ENCODE measurements around the gene EFNA3. TPM values are rescaled to one million over a fixed set of nuclear protein-coding genes. Genes with fewer than 3 reads are reported as not detected.

The EFNA3 gene
- total RNA-seq, 1 donor from 2014 or later, result 2.9 TPM

DNA sequence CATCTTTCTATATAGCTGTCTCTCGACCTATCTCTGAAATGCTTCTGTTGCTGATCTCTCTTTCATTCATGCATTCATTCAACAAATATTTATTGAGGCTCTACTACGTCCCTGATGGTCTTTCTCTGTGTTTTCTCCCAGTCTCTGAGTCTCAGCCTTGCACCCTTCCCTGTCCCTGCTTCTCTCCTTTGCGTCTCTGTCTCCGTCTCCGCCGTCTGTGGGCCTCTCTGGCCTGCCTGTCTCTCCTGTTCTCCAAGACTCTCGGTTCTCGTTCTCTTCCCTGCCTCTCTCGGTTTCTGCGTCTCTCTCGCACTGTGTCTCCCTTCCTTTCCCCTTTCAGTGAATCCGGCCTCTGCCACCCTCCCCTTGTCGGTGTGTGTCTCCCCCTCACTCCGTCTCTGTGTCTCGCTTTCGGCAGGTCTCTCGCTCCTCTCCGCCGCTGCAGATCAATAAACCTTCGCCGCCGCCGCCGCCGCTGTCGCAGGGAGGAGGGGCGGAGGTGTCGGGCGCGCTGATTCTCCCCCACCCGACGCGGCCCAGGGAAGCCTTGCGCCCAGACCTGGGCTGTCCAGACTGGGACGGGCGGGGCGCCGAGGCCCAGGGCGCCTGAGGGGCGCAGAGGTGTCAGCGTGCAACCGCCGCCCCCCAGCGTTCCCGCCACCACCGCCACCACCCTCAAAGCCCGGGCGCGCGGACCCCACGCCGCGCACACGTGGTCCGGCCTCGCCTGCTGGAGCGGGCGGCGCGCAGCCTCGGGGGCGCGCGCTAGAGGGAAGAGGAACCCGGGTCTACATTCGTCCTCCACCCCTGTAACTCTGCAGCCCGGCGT is 3.0 kb downstream of the EFNA3 start:
- no peak overlapping the region for H3K4me2 ChIP-seq (ENCODE audit: low read length)
- peaks cover 43% of the 10 kb centered on the region for H3K27me3 ChIP-seq (ENCODE audit: insufficient read depth, low read length)
- H3K36me3 ChIP-seq (ENCODE audit: insufficient read depth, low read length), result no peaks in the 10 kb centered on the region
- FAIRE-seq, result no peak
- no peak for DNase-seq (ENCODE audit: low read depth)
- H3K9ac ChIP-seq (ENCODE audit: low read length), result no peak overlapping the region
- peaks cover 13% of the 10 kb centered on the region for H4K20me1 ChIP-seq (ENCODE audit: insufficient read depth, low read length)
- Mint-ChIP-seq H3K36me3 (ENCODE audit: low read depth, unreplicated experiment) (peaks cover 4% of the 10 kb centered on the region), H3K27me3 (ENCODE audit: low read depth, unreplicated experiment) (peaks cover 38% of the 10 kb centered on the region), H3K4me3 (ENCODE audit: unreplicated experiment) (peak overlapping the region; percentile 66), H3K4me1 (ENCODE audit: low read depth, unreplicated experiment) (peaks cover 13% of the 10 kb centered on the region), H3K27ac (ENCODE audit: unreplicated experiment) (no peak overlapping the region), H3K9me3 (ENCODE audit: unreplicated experiment) (no peaks in the 10 kb centered on the region)
- TF ChIP-seq, protein P1, sequence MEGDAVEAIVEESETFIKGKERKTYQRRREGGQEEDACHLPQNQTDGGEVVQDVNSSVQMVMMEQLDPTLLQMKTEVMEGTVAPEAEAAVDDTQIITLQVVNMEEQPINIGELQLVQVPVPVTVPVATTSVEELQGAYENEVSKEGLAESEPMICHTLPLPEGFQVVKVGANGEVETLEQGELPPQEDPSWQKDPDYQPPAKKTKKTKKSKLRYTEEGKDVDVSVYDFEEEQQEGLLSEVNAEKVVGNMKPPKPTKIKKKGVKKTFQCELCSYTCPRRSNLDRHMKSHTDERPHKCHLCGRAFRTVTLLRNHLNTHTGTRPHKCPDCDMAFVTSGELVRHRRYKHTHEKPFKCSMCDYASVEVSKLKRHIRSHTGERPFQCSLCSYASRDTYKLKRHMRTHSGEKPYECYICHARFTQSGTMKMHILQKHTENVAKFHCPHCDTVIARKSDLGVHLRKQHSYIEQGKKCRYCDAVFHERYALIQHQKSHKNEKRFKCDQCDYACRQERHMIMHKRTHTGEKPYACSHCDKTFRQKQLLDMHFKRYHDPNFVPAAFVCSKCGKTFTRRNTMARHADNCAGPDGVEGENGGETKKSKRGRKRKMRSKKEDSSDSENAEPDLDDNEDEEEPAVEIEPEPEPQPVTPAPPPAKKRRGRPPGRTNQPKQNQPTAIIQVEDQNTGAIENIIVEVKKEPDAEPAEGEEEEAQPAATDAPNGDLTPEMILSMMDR (IDR thresholded peaks at IDR 0.05; ENCODE audit: insufficient read depth, low read depth, low read length), result no peak
- peak; percentile 99 for TF ChIP-seq EZH2 (IDR thresholded peaks at IDR 0.05; ENCODE audit: insufficient read depth, low read length)
- no peaks in the 10 kb centered on the region for H3K79me2 ChIP-seq (ENCODE audit: insufficient read depth, low read length)
- H3K9me3 ChIP-seq (ENCODE audit: insufficient read depth, low read depth, low read length), result no peaks in the 10 kb centered on the region
- H2AFZ ChIP-seq (ENCODE audit: low read depth, low read length), result no peak overlapping the region
- no peak overlapping the region for H3K27ac ChIP-seq (ENCODE audit: low read depth, low read length)
- H3K4me3 ChIP-seq (ENCODE audit: insufficient read depth, low read depth, low read length), result no peak overlapping the region
- peaks cover 31% of the 10 kb centered on the region for H3K4me1 ChIP-seq (ENCODE audit: insufficient read depth, low read length)

DNA sequence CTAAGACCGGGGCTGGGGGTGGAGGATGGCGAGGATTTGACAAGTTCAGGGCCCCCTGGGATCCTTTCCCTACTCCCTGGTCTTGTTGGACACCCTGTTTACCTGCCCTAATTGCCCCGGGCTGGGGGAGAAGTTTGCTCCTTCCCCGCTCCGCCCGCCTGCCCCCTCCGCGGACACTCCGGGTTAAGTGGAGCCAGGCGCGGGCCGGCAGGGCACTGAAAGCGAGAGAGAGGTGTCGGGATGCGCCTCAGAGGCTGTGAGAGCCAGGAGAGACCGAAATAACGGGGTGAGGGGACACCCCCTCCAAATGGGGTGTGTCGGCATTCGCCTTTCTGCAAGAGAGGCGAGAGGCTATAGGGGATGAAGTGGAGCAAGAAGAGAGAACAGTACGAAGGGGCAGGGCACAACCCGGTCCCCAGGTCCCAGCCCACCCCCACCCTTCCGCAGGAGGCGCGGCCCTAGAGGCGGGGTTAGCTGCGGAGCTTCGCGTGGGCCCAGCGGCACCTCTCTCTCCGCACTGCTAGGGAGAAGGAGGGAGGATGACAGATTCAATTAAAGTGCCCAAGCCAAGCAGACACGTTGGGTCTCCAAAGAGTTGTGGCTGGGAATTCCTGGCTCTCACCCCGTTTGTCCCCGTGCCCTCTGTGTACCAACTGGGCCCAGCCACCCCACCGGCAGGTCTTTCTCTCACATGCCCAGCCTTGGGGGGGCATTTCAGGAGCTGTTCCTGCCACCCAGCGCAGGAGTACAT is 3.8 kb downstream of the EFNA3 start:
- H2AFZ ChIP-seq (ENCODE audit: low read depth, low read length), result no peak overlapping the region
- peaks cover 31% of the 10 kb centered on the region for H3K4me1 ChIP-seq (ENCODE audit: insufficient read depth, low read length)
- peak overlapping the region; percentile 60 for H3K4me3 Mint-ChIP-seq (ENCODE audit: unreplicated experiment)
- no peaks in the 10 kb centered on the region for H3K36me3 ChIP-seq (ENCODE audit: insufficient read depth, low read length)
- H3K4me3 ChIP-seq (ENCODE audit: insufficient read depth, low read depth, low read length), result no peak overlapping the region
- peaks cover 13% of the 10 kb centered on the region for H4K20me1 ChIP-seq (ENCODE audit: insufficient read depth, low read length)
- no peak overlapping the region for H3K27ac ChIP-seq (ENCODE audit: low read depth, low read length)
- H3K36me3 Mint-ChIP-seq (ENCODE audit: low read depth, unreplicated experiment), result peaks cover 4% of the 10 kb centered on the region
- H3K4me1 Mint-ChIP-seq (ENCODE audit: low read depth, unreplicated experiment), result peaks cover 13% of the 10 kb centered on the region
- DNase-seq (ENCODE audit: low read depth) (no peak), FAIRE-seq (no peak)
- H3K27me3 ChIP-seq (ENCODE audit: insufficient read depth, low read length), result peaks cover 43% of the 10 kb centered on the region
- H3K79me2 ChIP-seq (ENCODE audit: insufficient read depth, low read length), result no peaks in the 10 kb centered on the region
- no peaks in the 10 kb centered on the region for H3K9me3 Mint-ChIP-seq (ENCODE audit: unreplicated experiment)
- H3K27me3 Mint-ChIP-seq (ENCODE audit: low read depth, unreplicated experiment), result peaks cover 38% of the 10 kb centered on the region
- H3K9ac ChIP-seq (ENCODE audit: low read length), result no peak overlapping the region
- H3K9me3 ChIP-seq (ENCODE audit: insufficient read depth, low read depth, low read length), result no peaks in the 10 kb centered on the region
- H3K27ac Mint-ChIP-seq (ENCODE audit: unreplicated experiment), result no peak overlapping the region
- TF ChIP-seq, protein P1 (IDR thresholded peaks at IDR 0.05; ENCODE audit: insufficient read depth, low read depth, low read length), result no peak
- peak; percentile 100 for TF ChIP-seq EZH2 (IDR thresholded peaks at IDR 0.05; ENCODE audit: insufficient read depth, low read length)
- H3K4me2 ChIP-seq (ENCODE audit: low read length), result no peak overlapping the region
